Activated naive CD8-positive, alpha-beta T cell treated with anti-CD3 and anti-CD28 coated beads for 36 hours (primary cell): ENCODE measurements around the gene ATAD3A. TPM values are rescaled to one million over a fixed set of nuclear protein-coding genes. Genes with fewer than 3 reads are reported as not detected.

ENCODE experiments used
- DNase-seq: peaks from one replicate; pipeline ENCODE4 v3.0.0; 2021
- H3K27ac Mint-ChIP-seq: one replicate; pipeline ENCODE4 v1.8.0; 2022; ENCODE audit warnings: mild to moderate bottlenecking, moderate library complexity, mixed read lengths
- H3K27me3 Mint-ChIP-seq: one replicate; pipeline ENCODE4 v1.8.0; 2022; ENCODE audit warnings: mild to moderate bottlenecking, mixed read lengths
- H3K36me3 Mint-ChIP-seq: one replicate; pipeline ENCODE4 v1.8.0; 2021; ENCODE audit warnings: mild to moderate bottlenecking, mixed read lengths
- H3K4me1 Mint-ChIP-seq: one replicate; pipeline ENCODE4 v1.8.0; 2021; ENCODE audit warnings: mixed read lengths
- H3K4me3 Mint-ChIP-seq: one replicate; pipeline ENCODE4 v1.8.0; 2022; ENCODE audit warnings: mild to moderate bottlenecking, moderate library complexity, mixed read lengths
- H3K9me3 Mint-ChIP-seq: one replicate; pipeline ENCODE4 v1.8.0; 2022; ENCODE audit warnings: mixed read lengths
- total RNA-seq, 2 experiments: library from RNA; stranded (reverse); gene quantifications; one replicate each; pipeline ENCODE4 v1.2.3, GENCODE V29; 2021

Gene ATAD3A
- total RNA-seq, 2 experiments from 2014 or later = 87.9 to 89.2 TPM

GRCh38 chr1:1562556-1563195, 50.7 kb downstream of the ATAD3A start:
- H3K27ac Mint-ChIP-seq = no peak overlapping the region

GRCh38 chr1:1563688-1564087, 51.7 kb downstream of the ATAD3A start:
- Mint-ChIP-seq H3K27me3 (no peaks in the 10 kb centered on the region), H3K27ac (no peak overlapping the region), H3K36me3 (peaks cover 46% of the 10 kb centered on the region), H3K4me3 (no peak overlapping the region), H3K9me3 (no peaks in the 10 kb centered on the region), H3K4me1 (peaks cover 20% of the 10 kb centered on the region)
- no peak for DNase-seq

More at GRCh38 chr1:1562556-1563195, 50.7 kb downstream of the ATAD3A start:
- Mint-ChIP-seq H3K4me1 (peaks cover 19% of the 10 kb centered on the region), H3K4me3 (no peak overlapping the region), H3K36me3 (peaks cover 43% of the 10 kb centered on the region), H3K9me3 (no peaks in the 10 kb centered on the region), H3K27me3 (no peaks in the 10 kb centered on the region)
- no peak for DNase-seq

- H3K4me3 Mint-ChIP-seq = no peak overlapping the region
- no peak for DNase-seq
- H3K36me3 Mint-ChIP-seq = peaks cover 46% of the 10 kb centered on the region
- H3K9me3 Mint-ChIP-seq = no peaks in the 10 kb centered on the region
- no peak overlapping the region for H3K27ac Mint-ChIP-seq
- H3K27me3 Mint-ChIP-seq = no peaks in the 10 kb centered on the region
- H3K4me1 Mint-ChIP-seq = peaks cover 22% of the 10 kb centered on the region
Observed at GRCh38 chr1:1564268-1564667, 52.3 kb downstream of the ATAD3A start.

- H3K36me3 Mint-ChIP-seq = peaks cover 52% of the 10 kb centered on the region
- peaks cover 31% of the 10 kb centered on the region for H3K4me1 Mint-ChIP-seq
- H3K9me3 Mint-ChIP-seq = no peaks in the 10 kb centered on the region
- no peak for DNase-seq
- H3K27me3 Mint-ChIP-seq = no peaks in the 10 kb centered on the region
- no peak overlapping the region for H3K4me3 Mint-ChIP-seq
- peak overlapping the region; percentile 54 for H3K27ac Mint-ChIP-seq
Observed at GRCh38 chr1:1565340-1565739, 53.4 kb downstream of the ATAD3A start.

- Mint-ChIP-seq H3K4me1 (peaks cover 37% of the 10 kb centered on the region), H3K9me3 (no peaks in the 10 kb centered on the region), H3K4me3 (no peak overlapping the region), H3K36me3 (peaks cover 55% of the 10 kb centered on the region), H3K27ac (peak overlapping the region; percentile 17), H3K27me3 (no peaks in the 10 kb centered on the region)
- no peak for DNase-seq
Observed at GRCh38 chr1:1567152-1567875, 55.4 kb downstream of the ATAD3A start.

GRCh38 chr1:1567891-1568291, 55.9 kb downstream of the ATAD3A start:
- H3K4me3 Mint-ChIP-seq = no peak overlapping the region
- no peaks in the 10 kb centered on the region for H3K9me3 Mint-ChIP-seq
- no peak overlapping the region for H3K27ac Mint-ChIP-seq
- H3K36me3 Mint-ChIP-seq = peaks cover 59% of the 10 kb centered on the region
- DNase-seq = no peak
- no peaks in the 10 kb centered on the region for H3K27me3 Mint-ChIP-seq
- H3K4me1 Mint-ChIP-seq = peaks cover 40% of the 10 kb centered on the region

GRCh38 chr1:1569341-1569740, 57.4 kb downstream of the ATAD3A start:
- Mint-ChIP-seq H3K4me1 (peaks cover 40% of the 10 kb centered on the region), H3K36me3 (peaks cover 62% of the 10 kb centered on the region), H3K27ac (peak overlapping the region; percentile 62), H3K4me3 (no peak overlapping the region), H3K27me3 (no peaks in the 10 kb centered on the region), H3K9me3 (no peaks in the 10 kb centered on the region)
- DNase-seq = no peak

GRCh38 chr1:1573843-1574720, 62.1 kb downstream of the ATAD3A start:
- Mint-ChIP-seq H3K27ac (peak overlapping the region; percentile 98), H3K36me3 (peaks cover 32% of the 10 kb centered on the region), H3K4me1 (peaks cover 30% of the 10 kb centered on the region), H3K27me3 (no peaks in the 10 kb centered on the region), H3K9me3 (no peaks in the 10 kb centered on the region), H3K4me3 (peak overlapping the region; percentile 97)
- peak; percentile 82 for DNase-seq

- Mint-ChIP-seq H3K4me1 (peaks cover 24% of the 10 kb centered on the region), H3K4me3 (peak within 1 kb of the TSS; percentile 97), H3K27me3 (no peaks in the 10 kb centered on the region), H3K9me3 (no peaks in the 10 kb centered on the region), H3K36me3 (peaks cover 27% of the 10 kb centered on the region), H3K27ac (peak within 1 kb of the TSS; percentile 99)
- peak; percentile 94 for DNase-seq
Observed at GRCh38 chr1:1574721-1575537, 63.0 kb downstream of the ATAD3A start, which contains the start of gene SSU72. SSU72 (minus strand) TSS chr1:1574863; CDS start chr1:1574557, 306 bp downstream.

GRCh38 chr1:1577367-1578011, 65.5 kb downstream of the ATAD3A start:
- peaks cover 12% of the 10 kb centered on the region for H3K4me1 Mint-ChIP-seq
- no peak for DNase-seq
- peaks cover 6% of the 10 kb centered on the region for H3K27me3 Mint-ChIP-seq
- H3K4me3 Mint-ChIP-seq = no peak overlapping the region
- no peaks in the 10 kb centered on the region for H3K9me3 Mint-ChIP-seq
- no peak overlapping the region for H3K27ac Mint-ChIP-seq
- H3K36me3 Mint-ChIP-seq = peaks cover 15% of the 10 kb centered on the region

- Mint-ChIP-seq H3K4me3 (no peak overlapping the region), H3K27me3 (peaks cover 6% of the 10 kb centered on the region)
Observed at GRCh38 chr1:1578371-1578940, 66.5 kb downstream of the ATAD3A start.

GRCh38 chr1:1582585-1583346, 70.8 kb downstream of the ATAD3A start:
- Mint-ChIP-seq H3K27me3 (peaks cover 14% of the 10 kb centered on the region), H3K27ac (no peak overlapping the region), H3K4me3 (no peak overlapping the region), H3K36me3 (no peaks in the 10 kb centered on the region), H3K4me1 (no peaks in the 10 kb centered on the region), H3K9me3 (no peaks in the 10 kb centered on the region)
- DNase-seq = no peak

More at GRCh38 chr1:1578371-1578940, 66.5 kb downstream of the ATAD3A start:
- peaks cover 10% of the 10 kb centered on the region for H3K4me1 Mint-ChIP-seq
- H3K9me3 Mint-ChIP-seq = no peaks in the 10 kb centered on the region
- DNase-seq = no peak
- no peak overlapping the region for H3K27ac Mint-ChIP-seq
- H3K36me3 Mint-ChIP-seq = peaks cover 7% of the 10 kb centered on the region

- H3K9me3 Mint-ChIP-seq = no peaks in the 10 kb centered on the region
- no peak overlapping the region for H3K4me3 Mint-ChIP-seq
- no peak overlapping the region for H3K27ac Mint-ChIP-seq
- H3K27me3 Mint-ChIP-seq = peaks cover 16% of the 10 kb centered on the region
- H3K4me1 Mint-ChIP-seq = no peaks in the 10 kb centered on the region
- DNase-seq = no peak
- no peaks in the 10 kb centered on the region for H3K36me3 Mint-ChIP-seq
Observed at GRCh38 chr1:1583347-1584010, 71.5 kb downstream of the ATAD3A start.
